K562 (cell line): ENCODE data around the gene PTRH2.

Experiments
- ATF2 ChIP-seq: sonication (generic); formaldehyde crosslinking; IDR thresholded peaks from 2 replicates; pipeline ENCODE4 v1.8.1; 2022; ENCODE audit warnings: missing genetic modification reagents
- CHCHD3 ChIP-seq: fragments of 250-450 bp; sonication (Bioruptor Pico); IDR thresholded peaks from 2 replicates; pipeline ENCODE4 v2.1.2; 2022; ENCODE audit warnings: mild to moderate bottlenecking
- CTCF ChIP-seq, 3 experiments: IDR thresholded peaks in 2 of 3; conservative IDR thresholded peaks in 1 of 3; 2 replicates each; pipeline ENCODE4 v1.5.1; 2011 to 2012; ENCODE audit warnings: low read length in 3 of 3, mild to moderate bottlenecking in 3 of 3, control low read depth in 2 of 3, improper control_type of control experiment in 1 of 3, inconsistent platforms in 1 of 3, low read depth in 1 of 3, mixed read lengths in 1 of 3, moderate library complexity in 1 of 3; ENCODE audit not compliant: insufficient read depth in 2 of 3
- HDAC2 ChIP-seq: fragments of 450-650 bp; IDR thresholded peaks from 2 replicates; pipeline ENCODE4 v1.6.1; 2016; ENCODE audit warnings: mild to moderate bottlenecking
- KLF1 ChIP-seq: fragments of 450-650 bp; IDR thresholded peaks from 2 replicates; pipeline ENCODE4 v1.6.1; 2016; ENCODE audit warnings: missing genetic modification characterization, missing compliant biosample characterization
- NBN ChIP-seq: fragments of 450-650 bp; IDR thresholded peaks from 2 replicates; pipeline ENCODE4 v1.6.1; 2016; ENCODE audit warnings: low read depth, mild to moderate bottlenecking
- PATZ1 ChIP-seq: fragments of 250-450 bp; sonication (Bioruptor Pico); IDR thresholded peaks from 2 replicates; pipeline ENCODE4 v1.5.0; 2020; ENCODE audit warnings: mild to moderate bottlenecking, borderline replicate concordance
- PHF21A ChIP-seq: fragments of 450-650 bp; IDR thresholded peaks from 2 replicates; pipeline ENCODE4 v1.6.1; 2017; ENCODE audit warnings: low read depth, borderline replicate concordance
- POLR2A ChIP-seq: fragments of 450-650 bp; conservative IDR thresholded peaks from 2 replicates; pipeline ENCODE4 v1.6.1; 2016
- TARDBP ChIP-seq: fragments of 450-650 bp; IDR thresholded peaks from 2 replicates; pipeline ENCODE4 v1.6.1; 2016
- ZNF24 ChIP-seq: fragments of 450-650 bp; IDR thresholded peaks from 2 replicates; pipeline ENCODE4 v1.6.1; 2016
- ZSCAN29 ChIP-seq: fragments of 450-650 bp; IDR thresholded peaks from 2 replicates; pipeline ENCODE4 v1.6.1; 2017
- TF ChIP-seq, protein P1 (sequence below): fragments of 450-650 bp; IDR thresholded peaks from 2 replicates; pipeline ENCODE4 v1.6.1; 2016; ENCODE audit warnings: missing biosample characterization, missing genetic modification characterization

DNA sequence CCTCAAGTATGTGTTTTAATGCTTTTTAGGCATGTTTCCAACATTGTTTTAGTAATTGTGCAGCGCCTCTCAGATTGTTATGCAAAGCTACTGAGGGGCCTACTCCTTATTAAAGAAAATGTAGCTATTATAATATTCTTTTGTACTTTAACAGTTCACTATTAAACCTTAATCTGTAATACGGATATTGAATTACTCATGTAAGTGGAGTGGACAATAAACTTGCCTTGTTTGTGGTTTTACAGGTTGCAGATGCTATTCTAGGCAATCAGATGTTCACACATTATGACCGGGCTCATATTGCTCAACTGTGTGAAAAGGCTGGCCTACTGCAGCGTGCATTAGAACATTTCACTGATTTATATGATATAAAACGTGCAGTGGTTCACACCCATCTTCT is 41.0 kb downstream of the PTRH2 start:
- TF ChIP-seq ATF2 (no peak), ZNF24 (no peak), CTCF (IDR thresholded peaks at IDR 0.05 in 2 of 3, conservative IDR thresholded peaks at IDR 0.05 in 1 of 3; ENCODE audit: insufficient read depth in 2 of 3, low read depth in 1 of 3, low read length in 3 of 3) (no peak), POLR2A (no peak), NBN (no peak), HDAC2 (no peak), PHF21A (no peak), KLF1 (tag) (no peak), CHCHD3 (CRISPR knock-in tag) (no peak), ZSCAN29 (no peak), TARDBP (no peak), PATZ1 (no peak)
- TF ChIP-seq, protein P1, sequence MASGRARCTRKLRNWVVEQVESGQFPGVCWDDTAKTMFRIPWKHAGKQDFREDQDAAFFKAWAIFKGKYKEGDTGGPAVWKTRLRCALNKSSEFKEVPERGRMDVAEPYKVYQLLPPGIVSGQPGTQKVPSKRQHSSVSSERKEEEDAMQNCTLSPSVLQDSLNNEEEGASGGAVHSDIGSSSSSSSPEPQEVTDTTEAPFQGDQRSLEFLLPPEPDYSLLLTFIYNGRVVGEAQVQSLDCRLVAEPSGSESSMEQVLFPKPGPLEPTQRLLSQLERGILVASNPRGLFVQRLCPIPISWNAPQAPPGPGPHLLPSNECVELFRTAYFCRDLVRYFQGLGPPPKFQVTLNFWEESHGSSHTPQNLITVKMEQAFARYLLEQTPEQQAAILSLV (tag): no peak
